ENCODE results near the gene ANXA6. TPM values are rescaled to one million over a fixed set of nuclear protein-coding genes. Genes with fewer than 3 reads are reported as not detected.

Gene ANXA6
- polyA plus RNA-seq, 1 of the 3 experiments (the other 2 are of a cell fraction) = 87.5 TPM

DNA sequence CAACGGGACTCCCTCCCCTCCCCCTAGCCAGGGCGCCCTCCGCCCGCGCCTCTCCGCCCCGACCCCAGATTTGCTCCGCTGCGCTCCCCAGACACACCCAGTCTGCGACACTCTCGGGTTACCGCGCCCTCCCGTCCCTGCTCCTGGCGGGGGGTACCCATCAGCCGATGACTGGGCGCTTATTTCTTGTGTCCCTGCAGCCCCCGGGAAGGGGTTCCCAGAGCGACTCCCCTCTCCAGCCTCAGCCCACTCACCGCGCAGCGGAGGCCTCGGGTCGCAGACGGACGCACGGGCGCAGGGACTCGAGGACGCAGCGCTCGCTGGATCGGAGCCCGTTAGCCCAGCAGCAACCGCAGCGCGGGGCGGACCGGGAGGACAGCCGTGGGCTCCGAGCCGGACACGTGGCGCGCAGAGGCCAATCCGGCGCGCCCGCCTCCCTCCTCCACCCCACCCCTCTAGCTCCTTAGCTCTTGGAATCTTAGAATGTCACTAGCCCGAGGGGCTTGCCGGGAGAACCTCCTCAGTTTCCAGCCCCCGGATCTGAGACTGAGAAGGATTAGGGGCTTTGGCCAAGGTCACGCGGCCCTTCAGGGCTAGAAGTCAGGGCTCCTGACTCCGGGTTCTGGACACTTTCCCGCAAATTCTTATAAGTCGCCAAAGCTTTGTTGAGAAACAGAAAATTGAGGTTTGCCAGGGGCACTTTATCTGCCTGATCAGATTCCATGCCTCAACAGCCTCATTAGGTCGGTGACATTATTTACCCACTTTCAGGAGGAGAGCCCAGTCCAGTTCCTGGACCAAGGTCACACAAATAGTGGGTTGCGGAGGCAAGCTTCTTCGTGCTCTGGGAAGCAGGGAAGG, at the start of gene ANXA6 (continued):
- TF ChIP-seq, protein P1, sequence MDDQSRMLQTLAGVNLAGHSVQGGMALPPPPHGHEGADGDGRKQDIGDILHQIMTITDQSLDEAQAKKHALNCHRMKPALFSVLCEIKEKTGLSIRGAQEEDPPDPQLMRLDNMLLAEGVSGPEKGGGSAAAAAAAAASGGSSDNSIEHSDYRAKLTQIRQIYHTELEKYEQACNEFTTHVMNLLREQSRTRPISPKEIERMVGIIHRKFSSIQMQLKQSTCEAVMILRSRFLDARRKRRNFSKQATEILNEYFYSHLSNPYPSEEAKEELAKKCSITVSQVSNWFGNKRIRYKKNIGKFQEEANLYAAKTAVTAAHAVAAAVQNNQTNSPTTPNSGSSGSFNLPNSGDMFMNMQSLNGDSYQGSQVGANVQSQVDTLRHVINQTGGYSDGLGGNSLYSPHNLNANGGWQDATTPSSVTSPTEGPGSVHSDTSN (IDR thresholded peaks at IDR 0.05) = no peak
- TF ChIP-seq, protein P2, sequence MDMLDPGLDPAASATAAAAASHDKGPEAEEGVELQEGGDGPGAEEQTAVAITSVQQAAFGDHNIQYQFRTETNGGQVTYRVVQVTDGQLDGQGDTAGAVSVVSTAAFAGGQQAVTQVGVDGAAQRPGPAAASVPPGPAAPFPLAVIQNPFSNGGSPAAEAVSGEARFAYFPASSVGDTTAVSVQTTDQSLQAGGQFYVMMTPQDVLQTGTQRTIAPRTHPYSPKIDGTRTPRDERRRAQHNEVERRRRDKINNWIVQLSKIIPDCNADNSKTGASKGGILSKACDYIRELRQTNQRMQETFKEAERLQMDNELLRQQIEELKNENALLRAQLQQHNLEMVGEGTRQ (IDR thresholded peaks at IDR 0.05; ENCODE audit: borderline replicate concordance, low read depth, low read length) = peak; percentile 85
- TF ChIP-seq GABPA (IDR thresholded peaks at IDR 0.05; ENCODE audit: low read depth) = no peak
- no peak for TF ChIP-seq RFX5 (IDR thresholded peaks at IDR 0.05; ENCODE audit: low read length)
- TF ChIP-seq NRF1 (IDR thresholded peaks at IDR 0.05; ENCODE audit: low read depth, low read length) = no peak
- TF ChIP-seq, protein P3, sequence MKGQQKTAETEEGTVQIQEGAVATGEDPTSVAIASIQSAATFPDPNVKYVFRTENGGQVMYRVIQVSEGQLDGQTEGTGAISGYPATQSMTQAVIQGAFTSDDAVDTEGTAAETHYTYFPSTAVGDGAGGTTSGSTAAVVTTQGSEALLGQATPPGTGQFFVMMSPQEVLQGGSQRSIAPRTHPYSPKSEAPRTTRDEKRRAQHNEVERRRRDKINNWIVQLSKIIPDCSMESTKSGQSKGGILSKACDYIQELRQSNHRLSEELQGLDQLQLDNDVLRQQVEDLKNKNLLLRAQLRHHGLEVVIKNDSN (IDR thresholded peaks at IDR 0.05; ENCODE audit: borderline replicate concordance, low read depth) = peak; percentile 97
- TF ChIP-seq SIN3A (IDR thresholded peaks at IDR 0.05; ENCODE audit: borderline replicate concordance, low read depth, low read length) = no peak
- no peak for TF ChIP-seq MEF2A (IDR thresholded peaks at IDR 0.05; ENCODE audit: borderline replicate concordance, low read depth)
- TF ChIP-seq SMC3 (IDR thresholded peaks at IDR 0.05; ENCODE audit: low read depth, low read length) = no peak
- no peak for TF ChIP-seq FOSL2 (IDR thresholded peaks at IDR 0.05; ENCODE audit: borderline replicate concordance, low read depth)

DNA sequence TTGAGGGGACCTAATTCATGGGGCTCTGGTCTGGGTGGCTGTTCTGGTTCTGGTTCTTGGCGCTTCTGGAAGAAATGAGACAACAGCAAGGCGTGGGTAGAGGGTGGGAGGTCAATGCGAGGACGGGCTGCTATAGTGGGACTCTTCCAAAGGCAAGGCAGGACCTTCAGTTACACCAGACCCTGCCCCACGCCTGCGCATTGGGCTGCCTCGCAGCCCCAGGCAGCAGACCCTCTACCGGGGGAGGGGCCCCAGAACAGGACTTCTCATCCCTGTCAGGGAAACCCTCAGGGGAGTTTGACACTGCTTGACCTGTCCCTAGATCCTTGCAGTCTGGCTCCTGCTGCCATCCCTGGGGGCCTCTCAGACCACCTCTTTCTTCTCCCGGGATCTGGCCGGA, 47.8 kb upstream of the ANXA6 start:
- H3K9me3 ChIP-seq = no peaks in the 10 kb centered on the region
- no peaks in the 10 kb centered on the region for H3K4me1 ChIP-seq (ENCODE audit: control insufficient read depth in 1 of 2, insufficient read depth in 2 of 2, low read depth in 1 of 2, low read length in 1 of 2)
- no peaks in the 10 kb centered on the region for H3F3A ChIP-seq (replicated peaks; ENCODE audit: insufficient read depth)
- no peak overlapping the region for H3K27ac ChIP-seq (ENCODE audit: low read depth in 2 of 2, low read length in 1 of 2)
- 35% methylated on average over 7 of the region's 10 CpGs for WGBS (ENCODE audit: low lambda C conversion rate)
- POLR2A ChIA-PET = no interaction called here
- CTCF ChIA-PET = interaction anchor here (0.7 kb wide), 1 partner anchor 447 kb away, joined by 3 read pairs; no protein-coding TSS in a partner anchor
- no peaks in the 10 kb centered on the region for H3K79me2 ChIP-seq (ENCODE audit: insufficient read depth)
- H3K9me2 ChIP-seq = no peaks in the 10 kb centered on the region
- H3K4me2 ChIP-seq = no peak overlapping the region
- no peaks in the 10 kb centered on the region for H3K27me3 ChIP-seq (ENCODE audit: insufficient read depth)
- no peak for DNase-seq
- no peaks in the 10 kb centered on the region for H3K36me3 ChIP-seq (replicated peaks in 1 of 2; ENCODE audit: control insufficient read depth in 1 of 2, insufficient read depth in 2 of 2, low read length in 1 of 2)
- no peak overlapping the region for H2AFZ ChIP-seq (ENCODE audit: low read depth)
- H4K20me1 ChIP-seq (ENCODE audit: insufficient read depth) = no peaks in the 10 kb centered on the region
- H3K9ac ChIP-seq = no peak overlapping the region
- H3K4me3 ChIP-seq (ENCODE audit: low read depth in 2 of 2, low read length in 1 of 2) = no peak overlapping the region
- TF ChIP-seq EP300 (IDR thresholded peaks at IDR 0.05; ENCODE audit: borderline replicate concordance in 1 of 2, low read depth in 1 of 2, low read length in 1 of 2) (no peak), NRF1 (IDR thresholded peaks at IDR 0.05; ENCODE audit: low read depth, low read length) (no peak), FOSL2 (IDR thresholded peaks at IDR 0.05; ENCODE audit: borderline replicate concordance, low read depth) (no peak), FOXJ3 (CRISPR knock-in tag; IDR thresholded peaks at IDR 0.05) (no peak), MEF2A (IDR thresholded peaks at IDR 0.05; ENCODE audit: borderline replicate concordance, low read depth) (no peak), MXI1 (IDR thresholded peaks at IDR 0.05; ENCODE audit: low read depth, low read length) (no peak), TAF1 (IDR thresholded peaks at IDR 0.05; ENCODE audit: borderline replicate concordance, low read depth, low read length) (no peak), RCOR1 (IDR thresholded peaks at IDR 0.05; ENCODE audit: low read length) (no peak), TEAD4 (IDR thresholded peaks at IDR 0.05; ENCODE audit: borderline replicate concordance, insufficient read depth) (no peak), FOXM1 (IDR thresholded peaks at IDR 0.05; ENCODE audit: low read depth) (no peak), RFX5 (IDR thresholded peaks at IDR 0.05; ENCODE audit: low read length) (no peak), RXRA (IDR thresholded peaks at IDR 0.05; ENCODE audit: borderline replicate concordance, low read depth) (no peak), JUND (IDR thresholded peaks at IDR 0.05) (no peak)
- TF ChIP-seq, protein P4, sequence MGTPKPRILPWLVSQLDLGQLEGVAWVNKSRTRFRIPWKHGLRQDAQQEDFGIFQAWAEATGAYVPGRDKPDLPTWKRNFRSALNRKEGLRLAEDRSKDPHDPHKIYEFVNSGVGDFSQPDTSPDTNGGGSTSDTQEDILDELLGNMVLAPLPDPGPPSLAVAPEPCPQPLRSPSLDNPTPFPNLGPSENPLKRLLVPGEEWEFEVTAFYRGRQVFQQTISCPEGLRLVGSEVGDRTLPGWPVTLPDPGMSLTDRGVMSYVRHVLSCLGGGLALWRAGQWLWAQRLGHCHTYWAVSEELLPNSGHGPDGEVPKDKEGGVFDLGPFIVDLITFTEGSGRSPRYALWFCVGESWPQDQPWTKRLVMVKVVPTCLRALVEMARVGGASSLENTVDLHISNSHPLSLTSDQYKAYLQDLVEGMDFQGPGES (IDR thresholded peaks at IDR 0.05; ENCODE audit: low read depth, low read length) = no peak
- TF ChIP-seq, protein P5, sequence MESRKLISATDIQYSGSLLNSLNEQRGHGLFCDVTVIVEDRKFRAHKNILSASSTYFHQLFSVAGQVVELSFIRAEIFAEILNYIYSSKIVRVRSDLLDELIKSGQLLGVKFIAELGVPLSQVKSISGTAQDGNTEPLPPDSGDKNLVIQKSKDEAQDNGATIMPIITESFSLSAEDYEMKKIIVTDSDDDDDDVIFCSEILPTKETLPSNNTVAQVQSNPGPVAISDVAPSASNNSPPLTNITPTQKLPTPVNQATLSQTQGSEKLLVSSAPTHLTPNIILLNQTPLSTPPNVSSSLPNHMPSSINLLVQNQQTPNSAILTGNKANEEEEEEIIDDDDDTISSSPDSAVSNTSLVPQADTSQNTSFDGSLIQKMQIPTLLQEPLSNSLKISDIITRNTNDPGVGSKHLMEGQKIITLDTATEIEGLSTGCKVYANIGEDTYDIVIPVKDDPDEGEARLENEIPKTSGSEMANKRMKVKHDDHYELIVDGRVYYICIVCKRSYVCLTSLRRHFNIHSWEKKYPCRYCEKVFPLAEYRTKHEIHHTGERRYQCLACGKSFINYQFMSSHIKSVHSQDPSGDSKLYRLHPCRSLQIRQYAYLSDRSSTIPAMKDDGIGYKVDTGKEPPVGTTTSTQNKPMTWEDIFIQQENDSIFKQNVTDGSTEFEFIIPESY (IDR thresholded peaks at IDR 0.05; ENCODE audit: borderline replicate concordance, low read depth) = no peak
- TF ChIP-seq, protein P6, sequence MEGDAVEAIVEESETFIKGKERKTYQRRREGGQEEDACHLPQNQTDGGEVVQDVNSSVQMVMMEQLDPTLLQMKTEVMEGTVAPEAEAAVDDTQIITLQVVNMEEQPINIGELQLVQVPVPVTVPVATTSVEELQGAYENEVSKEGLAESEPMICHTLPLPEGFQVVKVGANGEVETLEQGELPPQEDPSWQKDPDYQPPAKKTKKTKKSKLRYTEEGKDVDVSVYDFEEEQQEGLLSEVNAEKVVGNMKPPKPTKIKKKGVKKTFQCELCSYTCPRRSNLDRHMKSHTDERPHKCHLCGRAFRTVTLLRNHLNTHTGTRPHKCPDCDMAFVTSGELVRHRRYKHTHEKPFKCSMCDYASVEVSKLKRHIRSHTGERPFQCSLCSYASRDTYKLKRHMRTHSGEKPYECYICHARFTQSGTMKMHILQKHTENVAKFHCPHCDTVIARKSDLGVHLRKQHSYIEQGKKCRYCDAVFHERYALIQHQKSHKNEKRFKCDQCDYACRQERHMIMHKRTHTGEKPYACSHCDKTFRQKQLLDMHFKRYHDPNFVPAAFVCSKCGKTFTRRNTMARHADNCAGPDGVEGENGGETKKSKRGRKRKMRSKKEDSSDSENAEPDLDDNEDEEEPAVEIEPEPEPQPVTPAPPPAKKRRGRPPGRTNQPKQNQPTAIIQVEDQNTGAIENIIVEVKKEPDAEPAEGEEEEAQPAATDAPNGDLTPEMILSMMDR (IDR thresholded peaks at IDR 0.05) = no peak

All from SK-N-SH (cell line).